Endothelial cell of umbilical vein (primary cell): ENCODE data around the gene CEP128. TPM values are rescaled to one million over a fixed set of nuclear protein-coding genes. Genes with fewer than 3 reads are reported as not detected.

ENCODE experiments used
- BruUV-seq: library from RNA; stranded (reverse); fragments of 400-500 nt; replicated peaks from 2 replicates; lab custom pipeline; 2021; lab: Mats Ljungman, UMichigan
- CTCF ChIA-PET: fragments of 300-600, 350-600 bp; sonication (Branson Sonifier 250); formaldehyde crosslinking; loops from one replicate; lab custom pipeline; 2021; ENCODE audit warnings: antibody characterized with exemption, inconsistent platforms; lab: Charles Lee
- POLR2A ChIA-PET: fragments of 300-600, 350-600 bp; sonication (Branson Sonifier 250); formaldehyde crosslinking; loops from one replicate; lab custom pipeline; 2021; ENCODE audit warnings: antibody characterized with exemption, inconsistent platforms; lab: Charles Lee
- DNase-seq: peaks from one replicate; pipeline ENCODE4 v3.0.0-alpha.2; 2011; ENCODE audit warnings: low read depth, low spot score
- FAIRE-seq: peaks from 2 replicates; lab custom pipeline; 2011; peaks lifted over from hg19 to GRCh38; lab: Jason Lieb, UNC
- H2AFZ ChIP-seq: 2 replicates; pipeline ENCODE4 v1.6.0; 2012; ENCODE audit warnings: low read depth, low read length, control low read depth, inconsistent platforms
- H3K27ac ChIP-seq: 2 replicates; pipeline ENCODE4 v1.5.1; 2011; ENCODE audit warnings: low read depth, mild to moderate bottlenecking, control low read depth, low read length, moderate library complexity; ENCODE audit not compliant: insufficient read depth
- H3K27me3 ChIP-seq, 2 experiments: 2 replicates each; pipeline versions ENCODE4 v1.6.0 to v1.6.1; 2011; ENCODE audit warnings: low read length in 2 of 2, mixed read lengths in 1 of 2; ENCODE audit not compliant: control insufficient read depth in 2 of 2, insufficient read depth in 2 of 2
- H3K36me3 ChIP-seq, 2 experiments: 2 replicates in 1 of 2; 3 replicates in 1 of 2; pipeline ENCODE4 v1.5.1; 2011; ENCODE audit warnings: low read length in 2 of 2, mild to moderate bottlenecking in 1 of 2, moderate library complexity in 1 of 2; ENCODE audit not compliant: control insufficient read depth in 2 of 2, insufficient read depth in 2 of 2; ENCODE audit errors: extremely low read depth in 1 of 2
- H3K4me1 ChIP-seq: 3 replicates; pipeline ENCODE4 v1.5.1; 2011; ENCODE audit warnings: mild to moderate bottlenecking, low read length; ENCODE audit not compliant: control insufficient read depth, insufficient read depth; ENCODE audit errors: extremely low read depth
- H3K4me2 ChIP-seq: 2 replicates; pipeline ENCODE4 v1.6.1; 2011; ENCODE audit warnings: low read length, control low read depth, mixed read lengths; ENCODE audit not compliant: insufficient read depth
- H3K4me3 ChIP-seq, 3 experiments: fragments of 200-600 bp in 1 of 3; sonication (generic), shearing (Covaris generic) in 1 of 3; replicated peaks in 1 of 3; 2 replicates each; pipeline ENCODE4 v1.5.1; 2011 to 2016; ENCODE audit warnings: control low read depth in 3 of 3, low read length in 3 of 3, mild to moderate bottlenecking in 2 of 3, inconsistent platforms in 1 of 3, low read depth in 1 of 3, moderate library complexity in 1 of 3; ENCODE audit not compliant: insufficient read depth in 1 of 3
- H3K79me2 ChIP-seq: 2 replicates; pipeline ENCODE4 v1.6.0; 2012; ENCODE audit warnings: low read length, inconsistent platforms; ENCODE audit not compliant: control insufficient read depth, insufficient read depth
- H3K9ac ChIP-seq: replicated peaks from 2 replicates; pipeline ENCODE3; 2011; ENCODE audit warnings: low read length, control low read depth; ENCODE audit not compliant: insufficient read depth; ENCODE audit errors: extremely low read depth
- H3K9me1 ChIP-seq: replicated peaks from 3 replicates; pipeline ENCODE4 v1.6.0; 2011; ENCODE audit warnings: mild to moderate bottlenecking, low read length; ENCODE audit not compliant: control insufficient read depth, insufficient read depth; ENCODE audit errors: extremely low read depth
- H3K9me3 ChIP-seq: replicated peaks from 2 replicates; pipeline ENCODE4 v1.5.1; 2012; ENCODE audit warnings: low read length, inconsistent platforms; ENCODE audit not compliant: control insufficient read depth, insufficient read depth
- H4K20me1 ChIP-seq: replicated peaks from 2 replicates; pipeline ENCODE3; 2011; ENCODE audit warnings: mild to moderate bottlenecking, low read length; ENCODE audit not compliant: control insufficient read depth, insufficient read depth; ENCODE audit errors: extremely low read depth
- CTCF ChIP-seq, 2 donors: IDR thresholded peaks; 1 replicate in 1 of 2; 2 replicates in 1 of 2; pipeline ENCODE4 v1.5.1; 2011; ENCODE audit warnings: low read length in 2 of 2, mild to moderate bottlenecking in 2 of 2, moderate library complexity in 2 of 2, control low read depth in 1 of 2, inconsistent platforms in 1 of 2, low read depth in 1 of 2; ENCODE audit not compliant: insufficient read depth in 1 of 2; ENCODE audit errors: extremely low read depth in 1 of 2
- EZH2 ChIP-seq: IDR thresholded peaks from 2 replicates; pipeline ENCODE4 v1.6.1; 2012; ENCODE audit warnings: borderline replicate concordance, low read depth, mild to moderate bottlenecking, moderate library complexity, low read length, inconsistent platforms; ENCODE audit not compliant: severe bottlenecking
- FOS ChIP-seq: IDR thresholded peaks from 2 replicates; pipeline ENCODE4 v1.6.1; 2011; ENCODE audit warnings: mild to moderate bottlenecking, low read length, moderate library complexity, borderline replicate concordance; ENCODE audit not compliant: insufficient read depth
- GATA2 ChIP-seq: IDR thresholded peaks from 2 replicates; pipeline ENCODE4 v1.7.0; 2011; ENCODE audit warnings: low read depth, mild to moderate bottlenecking, moderate library complexity, mixed read lengths, low read length; ENCODE audit not compliant: insufficient read length, insufficient read depth
- JUN ChIP-seq: IDR thresholded peaks from 2 replicates; pipeline ENCODE4 v1.6.1; 2011; ENCODE audit warnings: borderline replicate concordance, low read depth; ENCODE audit not compliant: insufficient read length, insufficient read depth
- MYC ChIP-seq: IDR thresholded peaks from one replicate; pipeline ENCODE4 v1.6.1; 2011; ENCODE audit warnings: mild to moderate bottlenecking, low read depth, low read length
- POLR2A ChIP-seq: IDR thresholded peaks from 2 replicates; pipeline ENCODE4 v1.6.1; 2012; ENCODE audit warnings: low read depth, mild to moderate bottlenecking, control low read depth, low read length
- POLR2AphosphoS5 ChIP-seq: IDR thresholded peaks from 2 replicates; pipeline ENCODE4 v1.6.1; 2012; ENCODE audit warnings: low read depth, mild to moderate bottlenecking, control low read depth, low read length, moderate library complexity; ENCODE audit not compliant: insufficient read depth
- dilution Hi-C: fragments of 300-500 bp; cut with MboI; formaldehyde crosslinking; loops from one replicate; pipeline ENCODE4 v1.15.0; 2019; ENCODE audit warnings: low sequenced_read_pairs; ENCODE audit not compliant: extremely low pct_ligation_motif_present
- intact Hi-C: fragments of 100-400 bp; cut with micrococcal nuclease; formaldehyde crosslinking; loops from one replicate; pipeline ENCODE4 v1.10.0; 2022
- polyA plus RNA-seq, 4 experiments: library from polyadenylated mRNA; depleted of rRNA in 3 of 4; stranded (reverse) in 3 of 4; unstranded in 1 of 4; fragments of >200 nt; gene quantifications; 2 replicates each; pipeline versions ENCODE4 v1.2.1 to v1.2.3, GENCODE V29; 2011 to 2012; ENCODE audit warnings: missing spikeins in 1 of 4
- total RNA-seq: library from RNA; stranded (reverse); gene quantifications from 2 replicates; pipeline ENCODE4 v1.2.3, GENCODE V29; 2021
- TF ChIP-seq, protein P1 (sequence below): IDR thresholded peaks from 2 replicates; pipeline ENCODE4 v1.6.1; 2011; ENCODE audit not compliant: insufficient read depth, insufficient read length

Gene CEP128
- total and polyA plus RNA-seq, 2 donors (not counting 3 experiments of a cell fraction or from before 2014, with no cell fraction given), result 0.91 to 23.7 TPM

GRCh38 chr14:80987235-80988032, 45.9 kb upstream of the CEP128 start:
- POLR2A ChIA-PET, result interaction anchor here (0.8 kb wide), 1 partner anchor 231 kb away, joined by 3 read pairs; no protein-coding TSS in a partner anchor
- DNase-seq, result peak; percentile 73
- CTCF ChIA-PET, result interaction anchor here (0.6 to 5.0 kb wide), 29 partner anchors 10 to 931 kb away, joined by 3 to 99 read pairs (median 5); partner anchors contain the start of genes CEP128, GTF2A1 and TSHR
- TF ChIP-seq, protein P1, sequence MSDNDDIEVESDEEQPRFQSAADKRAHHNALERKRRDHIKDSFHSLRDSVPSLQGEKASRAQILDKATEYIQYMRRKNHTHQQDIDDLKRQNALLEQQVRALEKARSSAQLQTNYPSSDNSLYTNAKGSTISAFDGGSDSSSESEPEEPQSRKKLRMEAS, result no peak
- TF ChIP-seq GATA2, result no peak
- TF ChIP-seq EZH2, result no peak
- TF ChIP-seq JUN, result peak; percentile 44
- peak; percentile 76 to 89 for TF ChIP-seq CTCF (IDR thresholded peaks at IDR 0.05; ENCODE audit: extremely low read depth in 1 of 2, insufficient read depth in 1 of 2, low read depth in 1 of 2, low read length in 2 of 2)
- peak; percentile 56 for TF ChIP-seq FOS
- no peak for TF ChIP-seq POLR2AphosphoS5
- TF ChIP-seq MYC, result no peak
- no peak for TF ChIP-seq POLR2A
- Histone ChIP-seq H3K27me3 (peaks cover 0 to 9% of the 10 kb centered on the region in 2 experiments), H3K4me1 (no peaks in the 10 kb centered on the region), H3K79me2 (no peaks in the 10 kb centered on the region), H2AFZ (no peak overlapping the region), H3K9me3 (no peaks in the 10 kb centered on the region), H3K27ac (no peak overlapping the region), H4K20me1 (no peaks in the 10 kb centered on the region), H3K4me3 (no peak overlapping the region), H3K4me2 (peak overlapping the region; percentile 33), H3K36me3 (no peaks in the 10 kb centered on the region), H3K9me1 (no peaks in the 10 kb centered on the region), H3K9ac (no peak overlapping the region)
- dilution Hi-C loops, result no loop called here
- BruUV-seq, result no TSS peak
- peak; percentile 56 for FAIRE-seq
- intact Hi-C loops, result loop anchor here (1.0 to 5.0 kb wide), 5 partner anchors 33 to 931 kb away; no protein-coding TSS in a partner anchor
